Ectodermal cell (in vitro differentiated cells): ENCODE measurements around the gene BLOC1S5.

ENCODE experiments used
- H3K27ac ChIP-seq: 2 replicates; pipeline ENCODE4 v1.7.0; 2013; ENCODE audit warnings: mild to moderate bottlenecking, low read depth, low read length; ENCODE audit not compliant: insufficient read depth, poor library complexity, severe bottlenecking
- H3K27me3 ChIP-seq: 2 replicates; pipeline ENCODE4 v1.7.0; 2013; ENCODE audit warnings: mild to moderate bottlenecking, low read length; ENCODE audit not compliant: insufficient read depth, control insufficient read depth, poor library complexity, severe bottlenecking
- H3K36me3 ChIP-seq: one replicate; pipeline ENCODE4 v1.7.0; 2013; ENCODE audit warnings: low read length; ENCODE audit not compliant: control insufficient read depth, insufficient read depth
- H3K4me1 ChIP-seq: one replicate; pipeline ENCODE4 v1.7.0; 2013; ENCODE audit warnings: low read length; ENCODE audit not compliant: control insufficient read depth, insufficient read depth
- H3K4me3 ChIP-seq: 2 replicates; pipeline ENCODE4 v1.7.0; 2013; ENCODE audit warnings: low read depth, low read length, control low read depth; ENCODE audit not compliant: insufficient read depth
- H3K9me3 ChIP-seq: 2 replicates; pipeline ENCODE4 v1.7.0; 2013; ENCODE audit warnings: mild to moderate bottlenecking, low read length, moderate library complexity; ENCODE audit not compliant: control insufficient read depth
- WGBS, 2 experiments: methylation state at CpG; one replicate each; pipeline ENCODE4 v1.1.7; 2013; ENCODE audit warnings: missing lambda C conversion rate in 2 of 2; 5-methylcytosine and 5-hydroxymethylcytosine counted together

The BLOC1S5 gene

GRCh38 chr6:8100159-8100854 is 36.1 kb upstream of the BLOC1S5 start:
- no peaks in the 10 kb centered on the region for H3K9me3 ChIP-seq
- peaks cover 19% of the 10 kb centered on the region for H3K36me3 ChIP-seq
- WGBS, 2 experiments: 94 to 95% methylated on average over 7 to 8 of the region's 8 CpGs
- H3K27ac ChIP-seq: no peak overlapping the region
- no peaks in the 10 kb centered on the region for H3K27me3 ChIP-seq
- no peaks in the 10 kb centered on the region for H3K4me1 ChIP-seq
- H3K4me3 ChIP-seq: no peak overlapping the region

GRCh38 chr6:8090650-8091049 is 26.5 kb upstream of the BLOC1S5 start:
- Histone ChIP-seq H3K36me3 (peaks cover 45% of the 10 kb centered on the region), H3K4me1 (no peaks in the 10 kb centered on the region), H3K9me3 (peaks cover 4% of the 10 kb centered on the region), H3K27me3 (no peaks in the 10 kb centered on the region), H3K4me3 (no peak overlapping the region), H3K27ac (no peak overlapping the region)
- WGBS, 2 experiments: 90 to 94% methylated on average over 2 to 3 of the region's 3 CpGs

GRCh38 chr6:8088886-8089285 is 24.7 kb upstream of the BLOC1S5 start:
- peaks cover 4% of the 10 kb centered on the region for H3K9me3 ChIP-seq
- H3K4me3 ChIP-seq: no peak overlapping the region
- no peaks in the 10 kb centered on the region for H3K27me3 ChIP-seq
- H3K4me1 ChIP-seq: no peaks in the 10 kb centered on the region
- no peak overlapping the region for H3K27ac ChIP-seq
- peaks cover 35% of the 10 kb centered on the region for H3K36me3 ChIP-seq
- 95 to 98% methylated on average over 2 of the region's 2 CpGs for WGBS, 2 experiments

GRCh38 chr6:8087870-8088754 is 23.9 kb upstream of the BLOC1S5 start:
- Histone ChIP-seq H3K4me1 (no peaks in the 10 kb centered on the region), H3K27me3 (no peaks in the 10 kb centered on the region), H3K27ac (no peak overlapping the region), H3K9me3 (peaks cover 4% of the 10 kb centered on the region), H3K4me3 (no peak overlapping the region), H3K36me3 (peaks cover 35% of the 10 kb centered on the region)
- 94 to 97% methylated on average over 5 of the region's 5 CpGs for WGBS, 2 experiments

- Histone ChIP-seq H3K4me1 (no peaks in the 10 kb centered on the region), H3K27ac (no peak overlapping the region), H3K4me3 (no peak overlapping the region), H3K9me3 (peaks cover 4% of the 10 kb centered on the region), H3K27me3 (no peaks in the 10 kb centered on the region), H3K36me3 (peaks cover 32% of the 10 kb centered on the region)
- WGBS, 2 experiments: 89 to 90% methylated on average over 9 of the region's 9 CpGs
These were observed 22.6 kb upstream of the BLOC1S5 start for GRCh38 chr6:8086755-8087306.

DNA sequence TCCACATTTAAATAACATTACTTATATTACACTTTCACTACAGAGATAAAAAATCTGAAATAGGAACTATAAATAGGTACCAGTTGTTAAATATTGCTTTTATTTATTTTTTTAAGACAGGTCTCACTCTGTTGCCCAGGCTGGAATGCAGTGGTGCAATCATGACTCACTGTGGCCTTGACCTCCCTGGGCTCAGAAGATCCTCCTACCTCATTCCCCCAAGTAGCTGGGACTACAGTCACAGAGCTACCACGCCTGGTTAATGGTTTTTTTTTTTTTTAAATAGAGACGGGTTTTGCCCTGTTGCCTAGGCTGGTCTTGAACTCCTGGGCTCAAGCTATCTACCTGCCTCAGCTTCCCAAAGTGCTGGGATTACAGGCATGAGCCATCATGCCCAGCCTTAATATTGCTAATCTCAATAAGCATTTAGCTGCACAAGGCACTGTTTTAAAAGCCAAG is 20.9 kb upstream of the BLOC1S5 start:
- H3K27ac ChIP-seq: no peak overlapping the region
- no peak overlapping the region for H3K4me3 ChIP-seq
- no peaks in the 10 kb centered on the region for H3K27me3 ChIP-seq
- no peaks in the 10 kb centered on the region for H3K9me3 ChIP-seq
- no peaks in the 10 kb centered on the region for H3K4me1 ChIP-seq
- peaks cover 24% of the 10 kb centered on the region for H3K36me3 ChIP-seq
- WGBS, 2 experiments: 79 to 84% methylated on average over 2 of the region's 2 CpGs

DNA sequence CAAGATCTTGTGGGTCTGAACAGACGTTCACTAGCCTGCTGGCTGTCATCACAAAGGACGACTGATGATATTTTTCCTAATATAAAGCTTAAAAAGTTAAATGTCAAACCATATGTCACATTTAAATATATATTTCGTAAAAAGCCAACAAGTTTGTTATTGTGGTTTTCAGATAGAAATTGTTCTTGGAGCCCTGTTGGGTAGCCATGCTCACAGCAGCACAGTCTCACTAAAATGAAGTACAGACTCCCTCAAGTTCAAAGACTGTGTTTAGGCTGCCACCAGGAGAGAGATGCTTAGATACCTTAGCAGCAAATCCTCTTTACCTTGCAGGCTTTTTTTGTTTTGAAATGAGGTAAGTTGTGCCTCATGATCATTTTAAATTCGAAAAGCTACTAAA is 20.4 kb upstream of the BLOC1S5 start:
- no peak overlapping the region for H3K4me3 ChIP-seq
- no peaks in the 10 kb centered on the region for H3K27me3 ChIP-seq
- WGBS, 2 experiments: 50% methylated on average over 2 of the region's 4 CpGs
- peaks cover 26% of the 10 kb centered on the region for H3K36me3 ChIP-seq
- no peaks in the 10 kb centered on the region for H3K9me3 ChIP-seq
- no peak overlapping the region for H3K27ac ChIP-seq
- no peaks in the 10 kb centered on the region for H3K4me1 ChIP-seq

GRCh38 chr6:8082954-8083858 is 19.0 kb upstream of the BLOC1S5 start:
- no peaks in the 10 kb centered on the region for H3K4me1 ChIP-seq
- H3K27ac ChIP-seq: no peak overlapping the region
- peaks cover 12% of the 10 kb centered on the region for H3K36me3 ChIP-seq
- no peaks in the 10 kb centered on the region for H3K27me3 ChIP-seq
- H3K4me3 ChIP-seq: no peak overlapping the region
- 81% methylated on average over 11 of the region's 11 CpGs for WGBS, 2 experiments
- no peaks in the 10 kb centered on the region for H3K9me3 ChIP-seq

DNA sequence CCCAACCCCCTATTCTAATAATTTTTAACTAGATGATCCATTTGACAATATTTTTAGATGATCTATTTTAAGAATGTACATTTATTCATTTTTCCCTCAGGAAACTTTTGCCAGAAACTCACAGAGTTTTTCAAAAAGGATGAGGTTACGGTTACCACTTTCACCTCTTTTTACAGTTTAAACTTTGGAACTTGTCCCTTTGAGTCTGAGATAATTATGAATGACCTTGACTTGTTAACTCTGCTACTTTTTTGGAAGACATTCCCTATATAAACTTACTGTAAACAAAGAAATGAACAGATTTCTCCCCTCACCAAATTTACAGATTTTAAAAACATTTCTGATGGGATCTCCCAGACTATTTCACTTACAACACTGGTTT is 18.4 kb upstream of the BLOC1S5 start:
- Histone ChIP-seq H3K27me3 (no peaks in the 10 kb centered on the region), H3K36me3 (peaks cover 7% of the 10 kb centered on the region), H3K9me3 (no peaks in the 10 kb centered on the region), H3K4me3 (no peak overlapping the region), H3K27ac (no peak overlapping the region), H3K4me1 (no peaks in the 10 kb centered on the region)
- WGBS, 2 experiments: 100% methylated on average over 1 of the region's 1 CpG
